Measurements from ENCODE around the gene CDK5RAP2.

Gene CDK5RAP2

GRCh38 chr9:120421977-120422376 lies 158.0 kb downstream of the CDK5RAP2 start:
- H3K4me1 ChIP-seq (ENCODE audit: insufficient read depth, low read length): peaks cover 4% of the 10 kb centered on the region; the same call in 1 of the 2 replicates
- H3K36me3 ChIP-seq (ENCODE audit: insufficient read depth, low read depth, low read length): peaks cover 68% of the 10 kb centered on the region
- no peak overlapping the region for H3K27ac ChIP-seq (ENCODE audit: low read length)
- no peak overlapping the region for H3K4me3 ChIP-seq (ENCODE audit: low read length)
- H3K27me3 ChIP-seq (ENCODE audit: insufficient read depth, low read length): no peaks in the 10 kb centered on the region
- no peak overlapping the region for H3K9ac ChIP-seq (ENCODE audit: low read depth, low read length)
- no peaks in the 10 kb centered on the region for H3K9me3 ChIP-seq (ENCODE audit: insufficient read depth, low read depth, low read length)

DNA sequence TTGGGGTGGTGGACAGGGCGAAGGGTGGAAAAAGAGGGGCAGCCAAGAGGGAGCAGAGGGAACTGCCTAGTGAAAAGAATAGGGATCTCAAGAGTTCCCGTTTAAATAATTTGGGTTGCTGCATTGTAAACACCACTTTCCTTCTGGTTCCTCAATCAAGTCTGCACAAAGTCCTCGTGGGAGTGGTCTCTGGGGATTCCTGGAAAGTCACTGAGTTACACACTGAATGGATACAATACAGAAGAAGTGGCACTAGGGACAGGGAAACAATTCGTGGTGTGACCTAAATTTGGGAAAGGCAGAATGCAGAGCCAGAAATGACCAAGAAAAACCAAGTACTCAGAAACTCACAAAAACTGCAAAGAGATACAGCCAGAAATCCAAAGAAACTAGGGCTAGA lies 161.7 kb downstream of the CDK5RAP2 start:
- no peaks in the 10 kb centered on the region for H3K9me3 ChIP-seq (ENCODE audit: insufficient read depth, low read depth, low read length)
- peaks cover 26% of the 10 kb centered on the region; the same call in 1 of the 2 replicates for H3K4me1 ChIP-seq (ENCODE audit: insufficient read depth, low read length)
- H3K4me3 ChIP-seq (ENCODE audit: low read length): no peak overlapping the region
- peaks cover 49% of the 10 kb centered on the region for H3K36me3 ChIP-seq (ENCODE audit: insufficient read depth, low read depth, low read length)
- H3K27ac ChIP-seq (ENCODE audit: low read length): no peak overlapping the region
- no peaks in the 10 kb centered on the region for H3K27me3 ChIP-seq (ENCODE audit: insufficient read depth, low read length)
- no peak overlapping the region for H3K9ac ChIP-seq (ENCODE audit: low read depth, low read length)

GRCh38 chr9:120416781-120417427 lies 163.1 kb downstream of the CDK5RAP2 start:
- Histone ChIP-seq H3K9me3 (ENCODE audit: insufficient read depth, low read depth, low read length) (no peaks in the 10 kb centered on the region), H3K4me1 (ENCODE audit: insufficient read depth, low read length) (peaks cover 32% of the 10 kb centered on the region; the same call in 1 of the 2 replicates), H3K27me3 (ENCODE audit: insufficient read depth, low read length) (no peaks in the 10 kb centered on the region), H3K9ac (ENCODE audit: low read depth, low read length) (no peak overlapping the region), H3K4me3 (ENCODE audit: low read length) (no peak overlapping the region), H3K27ac (ENCODE audit: low read length) (no peak overlapping the region), H3K36me3 (ENCODE audit: insufficient read depth, low read depth, low read length) (peaks cover 38% of the 10 kb centered on the region)

DNA sequence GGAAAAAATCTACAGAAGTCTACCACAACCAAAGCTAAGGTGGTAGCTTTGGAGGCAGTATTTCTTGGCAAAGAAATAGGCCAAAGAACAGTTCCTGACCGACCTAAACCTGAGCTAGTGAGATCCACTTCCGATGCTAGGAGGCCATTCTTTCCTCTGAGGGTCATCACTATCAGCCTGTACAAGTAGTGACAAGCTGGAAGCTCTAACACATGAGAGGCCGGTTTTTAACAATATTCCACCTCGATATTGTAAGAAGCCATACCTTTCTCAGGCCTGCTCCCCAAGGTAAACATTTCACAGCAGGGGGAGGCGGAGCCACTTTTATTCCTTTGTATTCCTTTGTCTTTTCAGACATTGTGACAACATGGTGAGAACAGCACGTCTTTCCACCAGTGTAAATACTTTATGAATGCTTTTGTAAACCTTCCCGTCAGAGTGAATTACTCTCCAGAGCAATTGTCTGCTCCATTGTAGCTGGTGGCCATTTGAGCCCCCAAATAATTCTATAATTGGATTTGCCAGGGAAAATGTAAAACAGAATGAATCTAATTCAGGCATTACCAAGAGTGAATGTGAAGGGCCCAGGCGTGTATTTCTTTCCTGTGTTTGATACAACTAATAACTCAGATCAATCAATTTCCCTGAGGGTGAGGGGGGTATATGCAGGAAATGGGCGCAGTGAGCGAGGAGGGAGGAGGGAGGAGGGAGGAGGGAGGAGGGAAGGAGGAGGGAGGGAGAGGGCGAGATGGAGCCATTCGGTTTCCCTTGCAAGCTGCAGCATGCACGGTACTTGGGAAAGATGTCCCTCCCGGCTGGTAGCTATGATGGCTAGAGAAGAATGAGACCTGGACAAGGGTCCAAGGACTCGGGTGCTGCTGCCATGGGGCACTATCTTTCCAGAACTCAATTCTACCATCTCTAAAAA lies 166.6 kb downstream of the CDK5RAP2 start:
- Histone ChIP-seq H3K4me3 (ENCODE audit: low read length) (peak overlapping the region; percentile 43), H3K36me3 (ENCODE audit: insufficient read depth, low read depth, low read length) (peaks cover 46% of the 10 kb centered on the region), H3K4me1 (ENCODE audit: insufficient read depth, low read length) (peaks cover 32% of the 10 kb centered on the region; the same call in 1 of the 2 replicates), H3K9ac (ENCODE audit: low read depth, low read length) (no peak overlapping the region), H3K27ac (ENCODE audit: low read length) (no peak overlapping the region), H3K9me3 (ENCODE audit: insufficient read depth, low read depth, low read length) (no peaks in the 10 kb centered on the region), H3K27me3 (ENCODE audit: insufficient read depth, low read length) (no peaks in the 10 kb centered on the region)

GRCh38 chr9:120412425-120412951 lies 167.5 kb downstream of the CDK5RAP2 start:
- no peak overlapping the region for H3K9ac ChIP-seq (ENCODE audit: low read depth, low read length)
- peaks cover 32% of the 10 kb centered on the region; the same call in 1 of the 2 replicates for H3K4me1 ChIP-seq (ENCODE audit: insufficient read depth, low read length)
- H3K9me3 ChIP-seq (ENCODE audit: insufficient read depth, low read depth, low read length): no peaks in the 10 kb centered on the region
- H3K36me3 ChIP-seq (ENCODE audit: insufficient read depth, low read depth, low read length): peaks cover 46% of the 10 kb centered on the region
- H3K27me3 ChIP-seq (ENCODE audit: insufficient read depth, low read length): no peaks in the 10 kb centered on the region
- peak overlapping the region; percentile 3; the same call in 1 of the 2 replicates for H3K4me3 ChIP-seq (ENCODE audit: low read length)
- H3K27ac ChIP-seq (ENCODE audit: low read length): no peak overlapping the region

GRCh38 chr9:120411862-120412424 lies 168.0 kb downstream of the CDK5RAP2 start:
- Histone ChIP-seq H3K9me3 (ENCODE audit: insufficient read depth, low read depth, low read length) (no peaks in the 10 kb centered on the region), H3K9ac (ENCODE audit: low read depth, low read length) (no peak overlapping the region), H3K4me3 (ENCODE audit: low read length) (peak overlapping the region; percentile 22; the same call in 1 of the 2 replicates), H3K27me3 (ENCODE audit: insufficient read depth, low read length) (no peaks in the 10 kb centered on the region), H3K36me3 (ENCODE audit: insufficient read depth, low read depth, low read length) (peaks cover 49% of the 10 kb centered on the region), H3K27ac (ENCODE audit: low read length) (no peak overlapping the region), H3K4me1 (ENCODE audit: insufficient read depth, low read length) (peaks cover 32% of the 10 kb centered on the region; the same call in 1 of the 2 replicates)

GRCh38 chr9:120410925-120411501 lies 169.0 kb downstream of the CDK5RAP2 start:
- no peak overlapping the region for H3K9ac ChIP-seq (ENCODE audit: low read depth, low read length)
- H3K27me3 ChIP-seq (ENCODE audit: insufficient read depth, low read length): no peaks in the 10 kb centered on the region
- no peaks in the 10 kb centered on the region for H3K9me3 ChIP-seq (ENCODE audit: insufficient read depth, low read depth, low read length)
- H3K27ac ChIP-seq (ENCODE audit: low read length): no peak overlapping the region
- H3K4me1 ChIP-seq (ENCODE audit: insufficient read depth, low read length): peaks cover 32% of the 10 kb centered on the region; the same call in 1 of the 2 replicates
- H3K4me3 ChIP-seq (ENCODE audit: low read length): no peak overlapping the region
- peaks cover 58% of the 10 kb centered on the region for H3K36me3 ChIP-seq (ENCODE audit: insufficient read depth, low read depth, low read length)

- Histone ChIP-seq H3K4me1 (ENCODE audit: insufficient read depth, low read length) (peaks cover 13% of the 10 kb centered on the region; the same call in 1 of the 2 replicates), H3K9ac (ENCODE audit: low read depth, low read length) (no peak overlapping the region), H3K27me3 (ENCODE audit: insufficient read depth, low read length) (no peaks in the 10 kb centered on the region), H3K4me3 (ENCODE audit: low read length) (no peak overlapping the region), H3K9me3 (ENCODE audit: insufficient read depth, low read depth, low read length) (no peaks in the 10 kb centered on the region), H3K36me3 (ENCODE audit: insufficient read depth, low read depth, low read length) (peaks cover 79% of the 10 kb centered on the region), H3K27ac (ENCODE audit: low read length) (no peak overlapping the region)
These were observed 171.2 kb downstream of the CDK5RAP2 start for GRCh38 chr9:120408680-120409258.

GRCh38 chr9:120405860-120406259 lies 174.1 kb downstream of the CDK5RAP2 start:
- H3K27me3 ChIP-seq (ENCODE audit: insufficient read depth, low read length): no peaks in the 10 kb centered on the region
- no peaks in the 10 kb centered on the region for H3K9me3 ChIP-seq (ENCODE audit: insufficient read depth, low read depth, low read length)

DNA sequence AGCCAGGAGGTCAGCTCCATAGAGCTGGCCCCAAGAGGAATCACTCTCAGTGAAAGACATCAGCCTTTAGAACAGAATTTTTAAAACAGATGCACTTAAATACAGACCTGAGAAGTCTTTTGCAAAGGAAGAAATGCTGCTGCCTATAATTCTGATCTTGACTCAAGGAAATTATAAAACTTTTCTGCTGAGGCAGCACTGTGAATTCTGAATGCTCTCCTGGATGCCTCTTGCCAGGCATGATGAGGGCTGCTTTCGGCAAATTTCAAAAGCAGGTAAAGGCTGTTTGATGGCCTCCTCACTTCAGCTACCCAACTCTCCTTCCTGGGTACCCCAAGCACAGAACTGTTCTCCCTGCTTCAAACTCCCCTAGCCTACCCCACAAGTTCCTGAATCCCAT lies 174.8 kb downstream of the CDK5RAP2 start:
- Histone ChIP-seq H3K9ac (ENCODE audit: low read depth, low read length) (no peak overlapping the region), H3K4me3 (ENCODE audit: low read length) (no peak overlapping the region), H3K27ac (ENCODE audit: low read length) (no peak overlapping the region), H3K9me3 (ENCODE audit: insufficient read depth, low read depth, low read length) (no peaks in the 10 kb centered on the region), H3K27me3 (ENCODE audit: insufficient read depth, low read length) (no peaks in the 10 kb centered on the region), H3K4me1 (ENCODE audit: insufficient read depth, low read length) (no peaks in the 10 kb centered on the region), H3K36me3 (ENCODE audit: insufficient read depth, low read depth, low read length) (peaks cover 96% of the 10 kb centered on the region)

More at GRCh38 chr9:120405860-120406259, 174.1 kb downstream of the CDK5RAP2 start:
- Histone ChIP-seq H3K4me1 (ENCODE audit: insufficient read depth, low read length) (no peaks in the 10 kb centered on the region), H3K27ac (ENCODE audit: low read length) (no peak overlapping the region), H3K36me3 (ENCODE audit: insufficient read depth, low read depth, low read length) (peaks cover 96% of the 10 kb centered on the region), H3K9ac (ENCODE audit: low read depth, low read length) (no peak overlapping the region), H3K4me3 (ENCODE audit: low read length) (no peak overlapping the region)

DNA sequence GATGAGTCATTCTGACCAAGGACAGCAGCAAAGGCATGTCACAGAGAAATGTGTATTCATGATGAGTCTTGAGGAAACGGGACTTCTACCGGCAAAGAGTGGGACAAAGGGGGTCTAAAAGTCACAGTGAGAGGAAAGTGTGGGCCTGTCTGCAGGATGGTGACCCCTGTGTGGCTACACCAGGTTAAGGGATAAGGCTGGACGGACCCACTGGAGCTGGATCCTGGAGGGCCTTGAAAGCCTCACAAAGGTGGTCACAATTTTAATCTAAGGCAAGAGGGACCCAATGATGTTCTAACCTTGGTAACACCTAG lies 176.5 kb downstream of the CDK5RAP2 start:
- no peak overlapping the region for H3K9ac ChIP-seq (ENCODE audit: low read depth, low read length)
- no peaks in the 10 kb centered on the region for H3K9me3 ChIP-seq (ENCODE audit: insufficient read depth, low read depth, low read length)
- H3K27me3 ChIP-seq (ENCODE audit: insufficient read depth, low read length): no peaks in the 10 kb centered on the region
- H3K4me3 ChIP-seq (ENCODE audit: low read length): no peak overlapping the region
- H3K4me1 ChIP-seq (ENCODE audit: insufficient read depth, low read length): no peaks in the 10 kb centered on the region
- H3K27ac ChIP-seq (ENCODE audit: low read length): no peak overlapping the region
- peaks cover 96% of the 10 kb centered on the region for H3K36me3 ChIP-seq (ENCODE audit: insufficient read depth, low read depth, low read length)
